Measurements from ENCODE around the gene FOXK2.

Gene FOXK2

DNA sequence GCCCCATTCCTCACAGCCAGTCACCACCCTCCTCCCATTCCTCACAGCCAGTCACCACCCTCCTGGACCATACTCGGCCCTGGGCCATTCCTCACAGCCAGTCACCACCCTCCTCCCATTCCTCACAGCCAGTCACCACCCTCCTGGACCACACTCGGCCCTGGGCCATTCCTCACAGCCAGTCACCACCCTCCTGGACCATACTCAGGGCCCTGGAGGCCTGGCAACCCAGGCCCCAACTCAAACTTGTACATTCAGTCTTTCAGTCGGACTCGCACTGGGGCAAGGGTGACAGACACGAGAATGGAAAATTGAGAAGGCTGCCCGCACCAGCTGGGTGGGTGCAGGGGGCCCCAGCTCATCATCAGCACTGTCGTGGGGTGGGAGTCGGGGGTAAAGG is 30.4 kb upstream of the FOXK2 start:
- DNase-seq (ENCODE audit: low read depth), result no peak
- TF ChIP-seq, protein P1, sequence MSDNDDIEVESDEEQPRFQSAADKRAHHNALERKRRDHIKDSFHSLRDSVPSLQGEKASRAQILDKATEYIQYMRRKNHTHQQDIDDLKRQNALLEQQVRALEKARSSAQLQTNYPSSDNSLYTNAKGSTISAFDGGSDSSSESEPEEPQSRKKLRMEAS (IDR thresholded peaks at IDR 0.05; ENCODE audit: low read depth, low read length), result no peak
- TF ChIP-seq POLR2A (IDR thresholded peaks at IDR 0.05; ENCODE audit: extremely low read depth, insufficient read length) (no peak), MYC (IDR thresholded peaks at IDR 0.05; ENCODE audit: low read depth, low read length) (no peak)
- TF ChIP-seq, protein P2, sequence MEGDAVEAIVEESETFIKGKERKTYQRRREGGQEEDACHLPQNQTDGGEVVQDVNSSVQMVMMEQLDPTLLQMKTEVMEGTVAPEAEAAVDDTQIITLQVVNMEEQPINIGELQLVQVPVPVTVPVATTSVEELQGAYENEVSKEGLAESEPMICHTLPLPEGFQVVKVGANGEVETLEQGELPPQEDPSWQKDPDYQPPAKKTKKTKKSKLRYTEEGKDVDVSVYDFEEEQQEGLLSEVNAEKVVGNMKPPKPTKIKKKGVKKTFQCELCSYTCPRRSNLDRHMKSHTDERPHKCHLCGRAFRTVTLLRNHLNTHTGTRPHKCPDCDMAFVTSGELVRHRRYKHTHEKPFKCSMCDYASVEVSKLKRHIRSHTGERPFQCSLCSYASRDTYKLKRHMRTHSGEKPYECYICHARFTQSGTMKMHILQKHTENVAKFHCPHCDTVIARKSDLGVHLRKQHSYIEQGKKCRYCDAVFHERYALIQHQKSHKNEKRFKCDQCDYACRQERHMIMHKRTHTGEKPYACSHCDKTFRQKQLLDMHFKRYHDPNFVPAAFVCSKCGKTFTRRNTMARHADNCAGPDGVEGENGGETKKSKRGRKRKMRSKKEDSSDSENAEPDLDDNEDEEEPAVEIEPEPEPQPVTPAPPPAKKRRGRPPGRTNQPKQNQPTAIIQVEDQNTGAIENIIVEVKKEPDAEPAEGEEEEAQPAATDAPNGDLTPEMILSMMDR (IDR thresholded peaks at IDR 0.05; ENCODE audit: low read depth, low read length), result no peak
- no peak overlapping the region for H3K4me3 ChIP-seq (ENCODE audit: low read depth, low read length)

DNA sequence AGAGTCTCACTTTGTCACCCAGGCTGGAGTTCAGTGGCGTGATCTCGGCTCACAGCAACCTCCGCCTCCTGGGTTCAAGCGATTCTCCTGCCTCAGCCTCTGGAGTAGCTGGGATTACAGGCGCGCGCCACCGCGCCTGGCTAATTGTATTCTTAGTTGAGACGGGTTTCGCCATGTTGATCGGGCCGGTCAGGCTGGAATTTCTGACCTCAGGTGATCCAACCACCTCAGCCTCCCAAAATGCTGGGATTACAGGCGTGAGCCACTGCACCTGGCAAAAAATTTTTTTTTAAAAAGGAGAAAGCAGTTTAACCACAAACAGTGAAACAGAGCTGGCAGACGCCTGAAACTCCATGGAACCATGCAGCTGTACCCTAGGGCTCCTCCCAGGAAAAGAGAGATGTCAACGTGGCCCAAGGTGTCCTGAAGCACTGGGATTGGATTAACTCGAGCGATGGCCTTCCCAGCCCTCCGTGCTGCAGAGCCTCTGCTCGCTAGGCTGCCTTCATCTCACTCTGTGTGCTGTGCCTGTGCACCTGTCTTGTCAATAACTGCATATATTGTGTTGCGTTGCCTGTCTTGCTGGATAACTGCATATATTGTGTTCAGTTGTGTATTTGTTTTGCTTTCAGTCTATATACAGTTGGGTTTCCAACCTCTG is 29.6 kb upstream of the FOXK2 start:
- no peak for DNase-seq (ENCODE audit: low read depth)
- H3K4me3 ChIP-seq (ENCODE audit: low read depth, low read length), result no peak overlapping the region
- TF ChIP-seq POLR2A (IDR thresholded peaks at IDR 0.05; ENCODE audit: extremely low read depth, insufficient read length), result no peak
- TF ChIP-seq, protein P2 (IDR thresholded peaks at IDR 0.05; ENCODE audit: low read depth, low read length), result no peak
- TF ChIP-seq, protein P1 (IDR thresholded peaks at IDR 0.05; ENCODE audit: low read depth, low read length), result no peak
- TF ChIP-seq MYC (IDR thresholded peaks at IDR 0.05; ENCODE audit: low read depth, low read length), result no peak

DNA sequence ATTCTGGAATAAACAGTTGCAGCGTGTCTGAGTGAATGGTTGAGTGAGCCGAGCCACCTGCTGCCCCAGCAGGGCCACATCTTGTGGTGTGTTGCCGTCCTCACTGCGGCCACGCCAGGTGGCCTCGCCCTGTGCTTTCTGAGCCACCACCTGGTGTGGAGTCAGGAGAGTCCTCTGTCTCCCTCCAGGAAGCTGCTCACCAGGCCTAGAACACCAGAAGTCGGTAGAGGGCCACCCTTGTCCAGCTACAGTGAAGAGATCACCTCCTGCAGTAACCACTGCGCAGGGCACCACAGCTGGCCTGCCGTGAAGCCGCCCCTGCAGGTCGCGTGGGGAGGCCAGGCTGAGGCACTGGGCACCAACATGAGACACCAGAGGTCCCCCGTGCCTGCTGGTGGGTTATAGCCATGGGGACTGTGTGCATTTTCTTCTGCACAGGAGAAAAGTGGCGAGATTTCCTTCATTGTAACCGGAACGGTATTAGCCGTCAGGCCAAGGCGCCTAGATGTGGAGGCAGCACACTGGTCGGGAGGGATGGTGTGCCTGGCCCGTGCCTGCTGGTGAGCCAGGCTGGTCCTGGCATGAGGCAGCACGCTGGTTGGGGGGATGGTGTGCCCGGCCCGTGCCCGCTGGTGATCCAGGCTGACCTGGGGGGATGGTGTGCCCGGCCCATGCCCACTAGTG is 28.9 kb upstream of the FOXK2 start:
- TF ChIP-seq, protein P2 (IDR thresholded peaks at IDR 0.05; ENCODE audit: low read depth, low read length), result no peak
- TF ChIP-seq MYC (IDR thresholded peaks at IDR 0.05; ENCODE audit: low read depth, low read length), result no peak
- no peak overlapping the region for H3K4me3 ChIP-seq (ENCODE audit: low read depth, low read length)
- no peak for DNase-seq (ENCODE audit: low read depth)

DNA sequence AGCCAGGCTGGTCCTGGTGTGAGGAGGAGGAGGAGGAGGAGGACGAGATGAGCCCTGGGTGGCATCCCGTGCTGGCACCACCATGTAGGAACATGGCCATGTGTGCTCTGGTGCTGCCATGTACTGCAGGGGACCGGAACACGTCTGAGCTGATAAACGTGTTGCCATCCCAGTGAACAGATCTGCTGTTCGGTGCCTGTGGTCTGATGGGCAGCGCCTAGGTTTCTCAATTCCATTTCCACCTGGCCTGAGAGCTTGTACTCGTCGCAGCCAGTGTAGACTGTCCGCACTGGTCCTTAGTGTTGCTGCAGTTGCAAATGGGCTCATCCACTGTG is 28.4 kb upstream of the FOXK2 start:
- no peak for DNase-seq (ENCODE audit: low read depth)
- TF ChIP-seq MYC (IDR thresholded peaks at IDR 0.05; ENCODE audit: low read depth, low read length), result no peak
- TF ChIP-seq, protein P2 (IDR thresholded peaks at IDR 0.05; ENCODE audit: low read depth, low read length), result no peak
- TF ChIP-seq POLR2A (IDR thresholded peaks at IDR 0.05; ENCODE audit: extremely low read depth, insufficient read length), result no peak
- TF ChIP-seq, protein P1 (IDR thresholded peaks at IDR 0.05; ENCODE audit: low read depth, low read length), result no peak
- H3K4me3 ChIP-seq (ENCODE audit: low read depth, low read length), result no peak overlapping the region

DNA sequence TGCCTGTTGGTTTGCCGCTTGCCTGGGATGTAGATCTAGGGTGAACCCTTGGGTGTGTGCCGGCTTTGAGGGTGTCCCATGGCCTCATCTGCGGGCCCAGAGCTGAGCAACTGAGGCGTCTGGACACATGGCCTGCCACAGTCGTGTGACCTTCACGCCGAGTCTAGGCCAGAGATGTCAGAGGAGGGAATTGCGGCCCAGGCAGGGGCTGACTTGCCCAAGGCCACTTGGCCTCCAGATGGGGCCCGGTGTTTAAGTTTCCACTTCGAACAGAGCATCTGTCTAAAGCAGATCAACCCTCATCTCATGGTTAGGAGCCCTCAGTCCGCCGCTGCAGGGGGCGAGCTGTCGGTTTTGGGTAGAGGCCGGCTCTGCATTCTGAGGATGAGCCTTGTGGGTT is 28.0 kb upstream of the FOXK2 start:
- H3K4me3 ChIP-seq (ENCODE audit: low read depth, low read length), result no peak overlapping the region
- TF ChIP-seq, protein P2 (IDR thresholded peaks at IDR 0.05; ENCODE audit: low read depth, low read length), result no peak
- TF ChIP-seq, protein P1 (IDR thresholded peaks at IDR 0.05; ENCODE audit: low read depth, low read length), result no peak
- TF ChIP-seq MYC (IDR thresholded peaks at IDR 0.05; ENCODE audit: low read depth, low read length), result no peak
- no peak for TF ChIP-seq POLR2A (IDR thresholded peaks at IDR 0.05; ENCODE audit: extremely low read depth, insufficient read length)
- DNase-seq (ENCODE audit: low read depth), result no peak

All from NB4 (cell line).